NCI-H446 (cell line): Measurements from ENCODE around the gene MAP7D3.
A peak's percentile ranks its signal among the peaks of the same experiment; 100 is the strongest.
"Not testable (repeated sequence)": the region's sequence is repeated elsewhere in the genome, so short reads cannot be mapped to it uniquely, and the experiment has no call there.

Source experiments
- DNase-seq, 2 experiments: peaks; one replicate each; lab custom pipeline; 2025; lab: John Stamatoyannopoulos, UW

MAP7D3 gene, protein sequence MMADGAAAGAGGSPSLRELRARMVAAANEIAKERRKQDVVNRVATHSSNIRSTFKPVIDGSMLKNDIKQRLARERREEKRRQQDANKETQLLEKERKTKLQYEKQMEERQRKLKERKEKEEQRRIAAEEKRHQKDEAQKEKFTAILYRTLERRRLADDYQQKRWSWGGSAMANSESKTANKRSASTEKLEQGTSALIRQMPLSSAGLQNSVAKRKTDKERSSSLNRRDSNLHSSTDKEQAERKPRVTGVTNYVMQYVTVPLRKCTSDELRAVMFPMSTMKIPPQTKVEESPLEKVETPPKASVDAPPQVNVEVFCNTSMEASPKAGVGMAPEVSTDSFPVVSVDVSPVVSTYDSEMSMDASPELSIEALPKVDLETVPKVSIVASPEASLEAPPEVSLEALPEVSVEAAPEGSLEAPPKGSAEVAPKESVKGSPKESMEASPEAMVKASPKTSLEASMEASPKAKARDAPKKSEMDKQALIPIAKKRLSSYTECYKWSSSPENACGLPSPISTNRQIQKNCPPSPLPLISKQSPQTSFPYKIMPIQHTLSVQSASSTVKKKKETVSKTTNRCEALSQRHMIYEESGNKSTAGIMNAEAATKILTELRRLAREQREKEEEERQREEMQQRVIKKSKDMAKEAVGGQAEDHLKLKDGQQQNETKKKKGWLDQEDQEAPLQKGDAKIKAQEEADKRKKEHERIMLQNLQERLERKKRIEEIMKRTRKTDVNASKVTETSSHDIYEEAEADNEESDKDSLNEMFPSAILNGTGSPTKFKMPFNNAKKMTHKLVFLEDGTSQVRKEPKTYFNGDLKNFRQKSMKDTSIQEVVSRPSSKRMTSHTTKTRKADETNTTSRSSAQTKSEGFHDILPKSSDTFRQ

DNA sequence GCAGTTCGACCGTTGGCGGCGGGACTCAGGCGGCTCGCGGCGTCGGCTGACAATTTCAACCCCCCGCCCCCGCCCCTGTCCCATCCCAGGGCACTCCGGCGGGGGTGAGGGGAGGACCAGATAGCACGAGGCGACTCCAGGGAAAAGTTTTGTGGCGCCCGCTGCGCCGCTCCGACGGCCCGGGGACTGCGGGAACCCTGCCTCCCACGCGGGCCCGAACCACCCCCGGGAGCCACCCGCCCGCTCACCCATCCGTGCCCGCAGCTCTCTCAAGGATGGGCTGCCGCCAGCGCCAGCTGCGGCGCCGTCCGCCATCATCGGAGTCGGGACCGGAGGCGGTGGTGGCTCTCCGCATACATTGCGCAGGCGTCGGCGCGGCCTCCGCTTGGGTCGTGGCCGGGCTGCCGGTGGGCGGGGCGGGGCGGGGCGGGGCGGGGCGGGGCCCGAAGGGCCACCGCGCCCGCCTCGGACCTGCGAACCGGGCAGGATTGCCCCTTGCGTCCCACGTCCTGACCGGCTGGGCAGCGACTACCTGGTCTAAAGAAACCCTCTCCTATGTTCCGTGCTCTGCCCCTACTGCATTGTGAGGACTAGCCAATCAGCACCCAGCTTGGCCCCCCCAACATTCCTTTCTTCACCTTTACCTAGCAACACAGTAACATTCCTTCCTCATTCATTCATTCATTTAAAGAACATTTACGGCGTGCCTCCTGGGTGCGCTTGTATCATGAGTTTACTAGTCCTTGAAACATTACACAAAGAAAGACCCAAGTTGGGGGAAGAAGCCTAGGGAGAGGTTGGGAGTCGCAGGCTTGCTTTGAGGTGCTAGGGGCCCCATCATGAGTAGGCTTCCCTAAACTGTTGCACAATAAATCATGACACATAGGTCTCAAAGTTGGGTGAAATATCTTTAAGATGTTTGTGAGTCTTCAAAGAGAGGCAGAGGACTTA is at the start of gene MAP7D3:
MAP7D3 (minus strand) TSS at position 360 of the 951 bp plus-strand sequence; CDS start at position 318, 42 bp downstream.
- peak; percentile 8 to 66 for DNase-seq

- DNase-seq = not testable (repeated sequence)
These were observed 49.5 kb upstream of the MAP7D3 start, which contains the start of gene ADGRG4 for GRCh38 chrX:136300721-136301120. TSS of gene ADGRG4 (plus strand) at chrX:136300963. CDS start at chrX:136308778, 7,815 bp downstream.

GRCh38 chrX:136295380-136295779 is 44.2 kb upstream of the MAP7D3 start:
- no peak for DNase-seq

DNA sequence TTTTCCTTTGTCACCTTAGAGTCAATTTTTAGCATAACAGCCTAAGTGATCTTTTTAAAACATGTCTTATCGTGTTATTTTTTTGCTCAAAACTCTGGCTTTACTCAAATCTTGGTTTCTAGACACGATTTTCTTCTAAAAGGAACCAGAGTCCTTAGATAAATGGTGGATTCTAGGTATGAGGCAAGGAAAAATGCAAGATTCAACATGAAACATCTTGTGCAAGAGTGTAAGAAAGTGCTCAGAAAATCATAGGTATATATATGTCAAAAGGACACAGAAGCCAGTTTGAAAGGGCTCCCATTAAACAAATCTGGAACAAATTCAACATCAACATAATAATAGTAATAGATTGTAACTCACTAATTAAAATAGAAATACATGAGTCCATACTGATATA is 41.5 kb upstream of the MAP7D3 start:
- DNase-seq = no peak

- DNase-seq = no peak
These were observed 40.6 kb upstream of the MAP7D3 start for GRCh38 chrX:136291824-136292223.

GRCh38 chrX:136286375-136286774 is 35.2 kb upstream of the MAP7D3 start:
- DNase-seq = not testable (repeated sequence)

GRCh38 chrX:136275553-136275952 is 24.4 kb upstream of the MAP7D3 start:
- DNase-seq = no peak

DNA sequence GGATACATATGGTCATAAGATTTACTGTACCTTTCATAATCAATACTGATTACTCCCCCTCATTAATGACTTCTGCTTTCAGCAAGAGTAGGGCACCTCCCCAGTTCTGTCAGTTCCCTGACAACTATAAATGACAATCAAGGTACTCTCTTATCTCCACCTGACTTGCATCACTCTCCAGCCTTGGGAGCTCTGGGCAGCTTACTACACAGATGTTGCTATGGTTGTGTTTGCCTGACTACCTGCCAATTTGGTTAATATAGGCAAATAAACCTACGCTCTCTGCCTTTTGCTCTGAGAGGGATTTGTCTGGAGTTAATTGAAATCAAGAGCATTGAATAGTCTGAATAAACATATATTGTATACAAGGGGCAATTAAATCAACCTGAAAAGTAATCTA is 22.8 kb upstream of the MAP7D3 start:
- DNase-seq = peak in 1 of 2 experiments; percentile 3

- DNase-seq = no peak
These were observed 21.1 kb upstream of the MAP7D3 start for GRCh38 chrX:136272325-136272724.

DNA sequence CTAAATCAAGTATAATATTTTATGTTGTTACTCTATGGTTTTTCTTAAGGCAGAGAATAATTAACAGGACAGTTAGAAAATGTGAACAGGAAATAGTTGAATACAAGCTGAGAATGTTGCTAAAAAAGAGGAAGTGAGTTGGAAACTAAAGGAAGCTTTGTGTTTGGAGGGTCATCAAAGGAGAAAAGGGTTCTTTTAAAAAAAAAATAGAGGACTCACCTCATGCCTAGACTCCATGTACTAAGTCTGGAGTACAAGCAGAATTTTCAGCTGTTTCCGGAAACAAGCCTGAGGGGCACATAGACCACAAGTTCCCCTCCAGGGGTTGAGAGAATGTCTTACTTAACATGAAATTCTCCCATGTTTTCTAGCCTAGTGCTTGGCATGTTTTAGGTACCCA is 20.1 kb upstream of the MAP7D3 start:
- DNase-seq = no peak

GRCh38 chrX:136269921-136270320 is 18.7 kb upstream of the MAP7D3 start:
- DNase-seq = no peak

- peak in 1 of 2 experiments; percentile 57 for DNase-seq
These were observed 17.1 kb upstream of the MAP7D3 start for GRCh38 chrX:136268051-136269048.

GRCh38 chrX:136266828-136267227 is 15.6 kb upstream of the MAP7D3 start:
- DNase-seq = no peak

GRCh38 chrX:136262812-136263315 is 11.7 kb upstream of the MAP7D3 start:
- no peak for DNase-seq

GRCh38 chrX:136262243-136262642 is 11.0 kb upstream of the MAP7D3 start:
- DNase-seq = no peak

DNA sequence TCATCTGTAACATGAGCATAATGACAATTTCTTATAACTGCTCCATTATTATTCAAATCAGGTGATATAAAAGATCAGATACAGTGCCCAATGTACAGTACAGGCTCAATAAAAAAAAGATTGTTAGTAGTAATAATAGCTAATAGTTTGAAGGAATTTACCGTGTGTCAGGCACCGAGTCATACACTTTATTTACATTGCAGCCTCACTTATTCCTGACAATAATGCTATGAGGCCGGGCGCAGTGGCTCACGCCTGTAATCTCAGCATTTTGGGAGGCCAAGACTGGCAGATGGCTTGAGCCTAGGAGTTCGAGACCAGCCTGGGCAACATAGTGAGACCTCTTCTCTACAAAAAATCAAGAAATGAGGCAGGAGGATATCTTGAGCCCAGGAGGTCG is 10.1 kb upstream of the MAP7D3 start:
- DNase-seq = no peak

GRCh38 chrX:136260776-136261175 is 9.6 kb upstream of the MAP7D3 start:
- no peak for DNase-seq

- no peak for DNase-seq
These were observed 8.3 kb upstream of the MAP7D3 start for GRCh38 chrX:136259543-136259942.

GRCh38 chrX:136258951-136259350 is 7.8 kb upstream of the MAP7D3 start:
- no peak for DNase-seq

GRCh38 chrX:136256026-136256425 is 4.8 kb upstream of the MAP7D3 start:
- DNase-seq = no peak
